ENCODE measurements around the gene PHACTR3. TPM values are rescaled to one million over a fixed set of nuclear protein-coding genes. Genes with fewer than 3 reads are reported as not detected.

Gene PHACTR3
- total RNA-seq, 2 experiments from 2014 or later = not detected

DNA sequence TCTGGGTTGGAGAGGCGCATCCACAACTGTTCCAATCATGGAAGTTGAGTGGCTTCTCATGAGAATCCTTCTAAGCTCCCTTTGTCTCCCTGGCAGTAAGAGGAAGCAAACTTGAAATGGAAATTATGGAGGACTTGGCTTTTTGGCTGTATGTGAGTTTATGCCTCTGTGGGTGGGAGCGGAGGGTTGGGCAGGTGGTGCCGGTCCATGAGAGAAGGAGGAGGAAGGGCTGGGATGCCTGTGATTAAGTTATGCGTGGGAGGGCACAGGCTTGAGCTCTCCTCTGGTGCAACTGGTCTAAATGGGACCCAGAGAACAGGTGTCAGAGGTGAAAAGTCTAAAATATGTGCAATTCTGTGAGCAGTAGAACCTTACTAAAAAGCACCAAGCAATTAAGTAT lies 2.2 kb downstream of the PHACTR3 start:
- TF ChIP-seq CTCF (IDR thresholded peaks at IDR 0.05) = no peak
- ChIA-PET CTCF (interaction anchor here (1.2 kb wide), 1 partner anchor 9 kb away, joined by 4 read pairs; no protein-coding TSS in a partner anchor), POLR2A (no interaction called here)
- H3K27me3 Mint-ChIP-seq = peaks cover 50% of the 10 kb centered on the region
- no peak overlapping the region for H3K4me3 Mint-ChIP-seq
- ATAC-seq (no peak), DNase-seq (no peak)
- no peaks in the 10 kb centered on the region for H3K4me1 Mint-ChIP-seq (ENCODE audit: low read depth)
- intact Hi-C loops (cut with micrococcal nuclease) = no loop called here
- H3K27ac Mint-ChIP-seq = no peak overlapping the region
- H3K9me3 Mint-ChIP-seq = no peaks in the 10 kb centered on the region
- H3K36me3 Mint-ChIP-seq (ENCODE audit: low read depth) = no peaks in the 10 kb centered on the region

GRCh38 chr20:59608396-59608795 lies 4.1 kb downstream of the PHACTR3 start:
- Mint-ChIP-seq H3K4me3 (no peak overlapping the region), H3K4me1 (ENCODE audit: low read depth) (no peaks in the 10 kb centered on the region), H3K36me3 (ENCODE audit: low read depth) (no peaks in the 10 kb centered on the region), H3K27me3 (peaks cover 40% of the 10 kb centered on the region), H3K9me3 (no peaks in the 10 kb centered on the region), H3K27ac (no peak overlapping the region)
- CTCF ChIA-PET = interaction anchor here (1.6 kb wide), 1 partner anchor 9 kb away, joined by 6 read pairs; no protein-coding TSS in a partner anchor
- intact Hi-C loops (cut with micrococcal nuclease) = no loop called here
- ATAC-seq (no peak), DNase-seq (no peak)
- POLR2A ChIA-PET = interaction anchor here (0.6 kb wide), 1 partner anchor 54 kb away, joined by 3 read pairs; no protein-coding TSS in a partner anchor
- TF ChIP-seq CTCF (IDR thresholded peaks at IDR 0.05) = no peak

DNA sequence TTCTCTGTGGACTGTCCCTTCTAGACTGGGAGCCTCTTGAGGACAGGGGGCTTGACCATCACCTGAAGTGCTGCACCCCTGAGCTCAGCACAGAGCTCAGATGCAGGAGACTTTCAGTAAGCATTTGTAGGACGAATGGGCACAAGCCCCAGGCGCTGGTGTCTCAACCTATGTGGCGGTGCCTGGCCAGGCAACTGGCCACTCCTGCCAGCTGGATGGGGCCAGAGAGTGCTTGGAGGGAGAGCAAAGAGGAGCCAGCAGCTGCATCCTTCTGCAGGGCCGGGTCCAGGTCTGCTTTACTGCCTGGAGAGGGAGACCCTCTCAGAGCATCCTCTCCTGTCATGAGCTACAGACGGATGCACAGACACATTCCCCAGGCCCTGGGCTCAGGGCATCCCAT lies 4.5 kb downstream of the PHACTR3 start:
- Mint-ChIP-seq H3K4me1 (ENCODE audit: low read depth) (no peaks in the 10 kb centered on the region), H3K4me3 (no peak overlapping the region), H3K27me3 (peaks cover 36% of the 10 kb centered on the region), H3K9me3 (no peaks in the 10 kb centered on the region), H3K36me3 (ENCODE audit: low read depth) (no peaks in the 10 kb centered on the region), H3K27ac (no peak overlapping the region)
- DNase-seq (no peak), ATAC-seq (no peak)
- TF ChIP-seq CTCF (IDR thresholded peaks at IDR 0.05) = no peak
- POLR2A ChIA-PET = interaction anchor here (0.6 kb wide), 1 partner anchor 54 kb away, joined by 3 read pairs; no protein-coding TSS in a partner anchor
- intact Hi-C loops (cut with micrococcal nuclease) = no loop called here
- CTCF ChIA-PET = interaction anchor here (1.1 to 1.6 kb wide), 2 partner anchors 10 to 37 kb away, joined by 3 to 6 read pairs; no protein-coding TSS in a partner anchor

- ATAC-seq = no peak
- Mint-ChIP-seq H3K9me3 (no peaks in the 10 kb centered on the region), H3K4me3 (no peak overlapping the region), H3K36me3 (ENCODE audit: low read depth) (no peaks in the 10 kb centered on the region), H3K4me1 (ENCODE audit: low read depth) (no peaks in the 10 kb centered on the region), H3K27ac (no peak overlapping the region), H3K27me3 (peaks cover 31% of the 10 kb centered on the region)
- no peak for DNase-seq
- intact Hi-C loops (cut with micrococcal nuclease) = no loop called here
- POLR2A ChIA-PET = no interaction called here
- TF ChIP-seq CTCF (IDR thresholded peaks at IDR 0.05) = no peak
- CTCF ChIA-PET = interaction anchor here (1.6 to 2.1 kb wide), 2 partner anchors 14 to 41 kb away, joined by 3 to 7 read pairs; no protein-coding TSS in a partner anchor
These were observed 6.9 kb downstream of the PHACTR3 start for GRCh38 chr20:59611286-59611685.

DNA sequence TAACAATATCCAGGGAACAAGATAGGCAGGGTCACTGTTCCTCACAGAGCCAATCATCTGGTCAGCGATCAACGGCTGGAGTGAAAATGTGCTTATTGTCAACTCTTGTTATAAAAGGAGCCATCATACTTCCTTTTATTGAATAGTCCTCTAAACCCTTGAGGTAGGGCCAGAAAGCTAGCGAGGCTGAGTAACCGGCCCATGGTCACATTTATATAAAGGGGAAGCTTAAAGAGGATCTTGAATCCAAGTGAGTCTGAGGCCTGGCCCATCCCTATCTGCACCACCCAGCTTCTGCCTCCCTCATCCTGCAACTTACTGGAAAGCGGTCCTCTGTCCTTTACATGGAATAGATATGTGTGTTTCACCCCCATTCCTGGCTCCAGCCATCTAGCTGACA lies 9.5 kb downstream of the PHACTR3 start:
- Mint-ChIP-seq H3K9me3 (no peaks in the 10 kb centered on the region), H3K4me1 (ENCODE audit: low read depth) (no peaks in the 10 kb centered on the region), H3K4me3 (no peak overlapping the region), H3K36me3 (ENCODE audit: low read depth) (no peaks in the 10 kb centered on the region), H3K27ac (no peak overlapping the region), H3K27me3 (peaks cover 10% of the 10 kb centered on the region)
- TF ChIP-seq CTCF (IDR thresholded peaks at IDR 0.05) = no peak
- POLR2A ChIA-PET = interaction anchor here (0.6 kb wide), 1 partner anchor 26 kb away, joined by 3 read pairs; no protein-coding TSS in a partner anchor
- CTCF ChIA-PET = interaction anchor here (1.6 to 1.7 kb wide), 2 partner anchors 43 to 118 kb away, joined by 4 to 9 read pairs; no protein-coding TSS in a partner anchor
- DNase-seq = no peak
- ATAC-seq = no peak
- intact Hi-C loops (cut with micrococcal nuclease) = no loop called here

Measured in activated CD8-positive, alpha-beta T cell treated with anti-CD3 and anti-CD28 coated beads for 36 hours (primary cell).